Lung microvascular endothelial cell (primary cell): ENCODE results near the gene PARPBP. TPM values are rescaled to one million over a fixed set of nuclear protein-coding genes. Genes with fewer than 3 reads are reported as not detected.
"Not testable (repeated sequence)": the region's sequence is repeated elsewhere in the genome, so short reads cannot be mapped to it uniquely, and the experiment has no call there.

Experiments
- DNase-seq, 2 donors: peaks; one replicate each; pipeline versions ENCODE4 v3.0.0 to v3.0.0-alpha.2; 2010; ENCODE audit warnings: low read depth in 2 of 2
- total RNA-seq: library from RNA; depleted of rRNA; stranded (reverse); fragments of >200 nt; gene quantifications from 2 replicates; pipeline ENCODE4 v1.2.1, GENCODE V29; 2014

PARPBP gene
- total RNA-seq, 1 donor from 2014 or later = 4.4 TPM

GRCh38 chr12:102147062-102147587, 27.1 kb downstream of the PARPBP start:
- not testable (repeated sequence) for DNase-seq

- not testable (repeated sequence) for DNase-seq
These were observed 35.2 kb downstream of the PARPBP start for GRCh38 chr12:102155206-102155605.

- DNase-seq = no peak
These were observed 43.4 kb downstream of the PARPBP start for GRCh38 chr12:102163383-102163782.

- DNase-seq = no peak
These were observed 48.0 kb downstream of the PARPBP start for GRCh38 chr12:102167821-102168604.

- DNase-seq = peak; percentile 65 to 71
These were observed 50.1 kb downstream of the PARPBP start for GRCh38 chr12:102169922-102170621.

GRCh38 chr12:102171951-102172350, 52.0 kb downstream of the PARPBP start:
- peak in 1 of 2 donors; percentile 19 for DNase-seq

- DNase-seq = peak; percentile 76 to 91
These were observed 52.5 kb downstream of the PARPBP start for GRCh38 chr12:102172436-102172835.

- peak; percentile 23 to 45 for DNase-seq
These were observed 54.1 kb downstream of the PARPBP start for GRCh38 chr12:102174117-102174516.

- peak; percentile 27 to 77 for DNase-seq
These were observed 54.8 kb downstream of the PARPBP start for GRCh38 chr12:102174761-102175160.

- peak; percentile 76 to 94 for DNase-seq
These were observed 62.7 kb downstream of the PARPBP start for GRCh38 chr12:102182635-102183034.

GRCh38 chr12:102195826-102196225, 75.8 kb downstream of the PARPBP start:
- DNase-seq = peak; percentile 43 to 70

- peak in 1 of 2 donors; percentile 89 for DNase-seq
These were observed 77.8 kb downstream of the PARPBP start, which contains the start of gene PMCH for GRCh38 chr12:102197789-102198188. TSS of gene PMCH (minus strand) at chr12:102197833. CDS start at chr12:102197770, 63 bp downstream.

- DNase-seq = no peak
These were observed 81.6 kb downstream of the PARPBP start for GRCh38 chr12:102201436-102202061.

GRCh38 chr12:102202556-102202955, 82.6 kb downstream of the PARPBP start:
- DNase-seq = peak in 1 of 2 donors; percentile 58

GRCh38 chr12:102204025-102204424, 84.0 kb downstream of the PARPBP start:
- DNase-seq = no peak

GRCh38 chr12:102215992-102216691, 96.2 kb downstream of the PARPBP start:
- DNase-seq = peak; percentile 17 to 84

- no peak for DNase-seq
These were observed 100.8 kb downstream of the PARPBP start for GRCh38 chr12:102220736-102221135.

GRCh38 chr12:102227954-102228353, 108.0 kb downstream of the PARPBP start:
- DNase-seq = no peak

GRCh38 chr12:102232036-102232435, 112.1 kb downstream of the PARPBP start:
- no peak for DNase-seq

GRCh38 chr12:102232446-102232845, 112.5 kb downstream of the PARPBP start:
- DNase-seq = no peak

GRCh38 chr12:102234599-102234998, 114.6 kb downstream of the PARPBP start:
- no peak for DNase-seq
